GM06990 (cell line): ENCODE measurements around the gene CLN5.

Source experiments
- DNase-seq: peaks from one replicate; pipeline ENCODE4 v3.0.0-alpha.2; 2011; ENCODE audit not compliant: insufficient read length; ENCODE audit errors: extremely low read depth
- H3K27me3 ChIP-seq: replicated peaks from 2 replicates; pipeline ENCODE4 v1.6.0; 2011; ENCODE audit warnings: low read length; ENCODE audit not compliant: control insufficient read depth, insufficient read depth
- H3K36me3 ChIP-seq: 2 replicates; pipeline ENCODE4 v1.5.1; 2011; ENCODE audit warnings: low read length; ENCODE audit not compliant: control insufficient read depth, insufficient read depth
- H3K4me3 ChIP-seq: replicated peaks from 2 replicates; pipeline ENCODE4 v1.5.1; 2011; ENCODE audit warnings: low read depth, mild to moderate bottlenecking, control low read depth, low read length
- CTCF ChIP-seq: IDR thresholded peaks from 2 replicates; pipeline ENCODE4 v1.5.1; 2011; ENCODE audit warnings: low read length, control low read depth, mild to moderate bottlenecking, inconsistent platforms; ENCODE audit not compliant: insufficient read depth, poor library complexity, severe bottlenecking

CLN5 gene

GRCh38 chr13:76992548-76993001, 694 bp downstream of the CLN5 start:
- TF ChIP-seq CTCF = no peak
- DNase-seq = peak; percentile 49
- Histone ChIP-seq H3K27me3 (no peaks in the 10 kb centered on the region), H3K4me3 (peak overlapping the region; percentile 96), H3K36me3 (no peaks in the 10 kb centered on the region; the same call in 1 of the 2 replicates)

GRCh38 chr13:76993021-76993420, 1.1 kb downstream of the CLN5 start:
- peak overlapping the region; percentile 96 for H3K4me3 ChIP-seq
- H3K36me3 ChIP-seq = no peaks in the 10 kb centered on the region; the same call in none of the 2 replicates
- DNase-seq = no peak
- no peak for TF ChIP-seq CTCF
- H3K27me3 ChIP-seq = no peaks in the 10 kb centered on the region

- no peak for DNase-seq
- H3K36me3 ChIP-seq = no peaks in the 10 kb centered on the region; the same call in none of the 2 replicates
- H3K27me3 ChIP-seq = no peaks in the 10 kb centered on the region
- TF ChIP-seq CTCF = no peak
- peak overlapping the region; percentile 96; the same call in 1 of the 2 replicates for H3K4me3 ChIP-seq
Measured at GRCh38 chr13:76993473-76993872, 1.6 kb downstream of the CLN5 start.

GRCh38 chr13:76994281-76994680, 2.4 kb downstream of the CLN5 start:
- H3K27me3 ChIP-seq = no peaks in the 10 kb centered on the region
- DNase-seq = no peak
- H3K36me3 ChIP-seq = no peaks in the 10 kb centered on the region; the same call in none of the 2 replicates
- TF ChIP-seq CTCF = no peak
- no peak overlapping the region for H3K4me3 ChIP-seq

- no peak for TF ChIP-seq CTCF
- H3K4me3 ChIP-seq = no peak overlapping the region
- no peak for DNase-seq
- H3K27me3 ChIP-seq = no peaks in the 10 kb centered on the region
- H3K36me3 ChIP-seq = peaks cover 2% of the 10 kb centered on the region
Measured at GRCh38 chr13:77000475-77000874, 8.6 kb downstream of the CLN5 start.

- TF ChIP-seq CTCF = no peak
- no peaks in the 10 kb centered on the region for H3K27me3 ChIP-seq
- DNase-seq = no peak
- peaks cover 2% of the 10 kb centered on the region for H3K36me3 ChIP-seq
- no peak overlapping the region for H3K4me3 ChIP-seq
Measured at GRCh38 chr13:77001540-77001939, 9.7 kb downstream of the CLN5 start.
